GM19193 (cell line): ENCODE measurements around the gene MTA3.

Source experiments
- POLR2A ChIP-seq: IDR thresholded peaks from 4 replicates; pipeline ENCODE4 v1.6.1; 2011; ENCODE audit not compliant: insufficient read depth, insufficient read length; ENCODE audit errors: extremely low read depth

Gene MTA3

DNA sequence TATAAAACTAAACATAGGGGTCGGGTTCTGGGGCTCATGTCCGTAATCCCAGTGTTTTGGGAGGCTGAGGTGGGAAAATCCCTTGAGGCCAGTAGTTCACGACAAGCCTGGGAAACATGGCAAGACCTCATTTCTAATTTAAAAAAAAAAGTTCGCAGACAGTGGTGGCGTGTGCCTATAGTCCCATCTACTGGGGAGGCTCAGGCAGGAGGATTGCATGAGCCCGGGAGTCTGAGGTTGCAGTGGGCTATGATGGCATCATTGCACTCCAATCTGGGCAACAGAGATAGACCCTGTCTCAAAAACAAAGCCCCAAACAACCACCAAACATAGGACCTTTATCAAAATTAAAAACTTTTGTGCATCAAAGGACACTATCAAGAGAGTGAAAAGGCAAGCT lies 233.7 kb downstream of the MTA3 start:
- no peak for TF ChIP-seq POLR2A

DNA sequence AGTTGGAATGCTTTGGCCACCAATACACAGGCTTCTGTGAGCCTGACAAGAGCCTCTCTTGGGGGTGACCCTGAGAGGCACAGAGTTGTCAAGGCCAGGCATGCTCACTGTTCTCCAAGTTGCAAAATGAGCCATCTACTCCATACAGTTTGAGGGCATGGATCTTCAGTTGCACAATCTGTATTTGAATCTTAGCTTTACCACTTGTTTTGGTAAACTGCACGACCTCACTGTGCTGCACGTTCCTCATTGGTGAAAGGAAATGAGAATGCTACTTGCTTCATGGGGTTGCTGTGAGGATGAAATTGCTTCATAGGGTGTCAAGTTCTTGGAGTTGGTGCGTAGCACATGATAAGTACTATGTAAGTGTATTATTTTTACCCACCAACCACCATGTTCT lies 235.9 kb downstream of the MTA3 start:
- TF ChIP-seq POLR2A, result no peak

- TF ChIP-seq POLR2A, result no peak
Measured at GRCh38 chr2:42804891-42805290, 236.5 kb downstream of the MTA3 start.
